Embryonic facial prominence (tissue), 1 donor: ENCODE measurements around the gene C9orf50.
"Not testable (repeated sequence)": the region's sequence is repeated elsewhere in the genome, so short reads cannot be mapped to it uniquely, and the experiment has no call there.

ENCODE experiments used
- DNase-seq: peaks from one replicate; pipeline ENCODE4 v3.0.0-alpha.2; 2016; ENCODE audit errors: extremely low spot score

The C9orf50 gene

GRCh38 chr9:129648092-129648763, 27.3 kb upstream of the C9orf50 start:
- no peak for DNase-seq

GRCh38 chr9:129647635-129648034, 26.7 kb upstream of the C9orf50 start:
- no peak for DNase-seq

GRCh38 chr9:129646654-129647053, 25.8 kb upstream of the C9orf50 start:
- DNase-seq = no peak

- no peak for DNase-seq
Observed at GRCh38 chr9:129646252-129646651, 25.4 kb upstream of the C9orf50 start.

- DNase-seq = no peak
Observed at GRCh38 chr9:129644902-129645301, 24.0 kb upstream of the C9orf50 start.

- DNase-seq = no peak
Observed at GRCh38 chr9:129644365-129644764, 23.5 kb upstream of the C9orf50 start.

GRCh38 chr9:129643706-129644105, 22.8 kb upstream of the C9orf50 start:
- DNase-seq = no peak

GRCh38 chr9:129641750-129642585, 21.1 kb upstream of the C9orf50 start, which contains the start of gene ASB6:
TSS of gene ASB6 (minus strand) at chr9:129642151. CDS start at chr9:129641999, 152 bp downstream.
- peak; percentile 79 for DNase-seq

GRCh38 chr9:129640871-129641749, 20.2 kb upstream of the C9orf50 start:
- DNase-seq = no peak

GRCh38 chr9:129640086-129640870, 19.4 kb upstream of the C9orf50 start:
- DNase-seq = no peak

- no peak for DNase-seq
Observed at GRCh38 chr9:129639756-129640085, 18.8 kb upstream of the C9orf50 start.

- DNase-seq = no peak
Observed at GRCh38 chr9:129639034-129639630, 18.2 kb upstream of the C9orf50 start.

- no peak for DNase-seq
Observed at GRCh38 chr9:129637673-129638439, 17.0 kb upstream of the C9orf50 start.

GRCh38 chr9:129637102-129637501, 16.2 kb upstream of the C9orf50 start:
- DNase-seq = no peak

GRCh38 chr9:129636343-129636742, 15.4 kb upstream of the C9orf50 start:
- DNase-seq = not testable (repeated sequence)

GRCh38 chr9:129635099-129636065, 14.5 kb upstream of the C9orf50 start:
- DNase-seq = no peak

GRCh38 chr9:129633848-129634247, 12.9 kb upstream of the C9orf50 start:
- DNase-seq = no peak

GRCh38 chr9:129633207-129633606, 12.3 kb upstream of the C9orf50 start:
- DNase-seq = no peak

GRCh38 chr9:129632460-129632859, 11.6 kb upstream of the C9orf50 start:
- DNase-seq = no peak
